ENCODE data around the gene PPP2R3C. TPM values are rescaled to one million over a fixed set of nuclear protein-coding genes. Genes with fewer than 3 reads are reported as not detected.

PPP2R3C gene
- total RNA-seq, 1 experiment from 2014 or later = 15.2 TPM

GRCh38 chr14:35134329-35135123 is 12.7 kb upstream of the PPP2R3C start:
- intact Hi-C loops (cut with micrococcal nuclease) = no loop called here
- Histone ChIP-seq H3K79me2 (ENCODE audit: low read length) (peaks cover 6% of the 10 kb centered on the region), H3K27me3 (ENCODE audit: low read length) (no peaks in the 10 kb centered on the region), H4K20me1 (ENCODE audit: low read length) (no peaks in the 10 kb centered on the region), H3K27ac (ENCODE audit: low read length) (no peak overlapping the region), H3K9me2 (replicated peaks; ENCODE audit: low read length) (no peaks in the 10 kb centered on the region), H3K9me3 (ENCODE audit: low read length) (no peaks in the 10 kb centered on the region), H3K36me3 (ENCODE audit: low read depth, low read length) (peaks cover 8% of the 10 kb centered on the region), H3K4me2 (ENCODE audit: low read length) (no peak overlapping the region), H3K9ac (ENCODE audit: low read length) (no peak overlapping the region), H3K4me1 (ENCODE audit: insufficient read depth, low read length) (no peaks in the 10 kb centered on the region), H2AFZ (ENCODE audit: low read length) (no peak overlapping the region), H3K4me3 (ENCODE audit: low read length) (no peak overlapping the region), H3F3A (ENCODE audit: low read length, unreplicated experiment) (no peaks in the 10 kb centered on the region)
- TF ChIP-seq CTCF (conservative IDR thresholded peaks at IDR 0.05; ENCODE audit: low read depth, low read length) = no peak
- TF ChIP-seq EZH2 (IDR thresholded peaks at IDR 0.05; ENCODE audit: low read length, unreplicated experiment) = no peak
- no TSS peak for BruUV-seq (replicated peaks)
- POLR2A ChIA-PET (ENCODE audit: unreplicated experiment) = interaction anchor here (0.5 kb wide), 1 partner anchor 160 kb away, joined by 3 read pairs; no protein-coding TSS in a partner anchor
- no peak for DNase-seq
- ATAC-seq = no peak; the same call in 1 of the 2 replicates
- CTCF ChIA-PET = no interaction called here

GRCh38 chr14:35133542-35134328 is 11.9 kb upstream of the PPP2R3C start:
- peaks cover 11% of the 10 kb centered on the region for H3K79me2 ChIP-seq (ENCODE audit: low read length)
- no TSS peak for BruUV-seq (replicated peaks)
- H3K9me3 ChIP-seq (ENCODE audit: low read length) = no peaks in the 10 kb centered on the region
- H3K4me1 ChIP-seq (ENCODE audit: insufficient read depth, low read length) = no peaks in the 10 kb centered on the region
- no peaks in the 10 kb centered on the region for H3K27me3 ChIP-seq (ENCODE audit: low read length)
- intact Hi-C loops (cut with micrococcal nuclease) = no loop called here
- H3K9me2 ChIP-seq (replicated peaks; ENCODE audit: low read length) = no peaks in the 10 kb centered on the region
- no peak overlapping the region for H3K4me3 ChIP-seq (ENCODE audit: low read length)
- ATAC-seq = no peak; the same call in 1 of the 2 replicates
- H4K20me1 ChIP-seq (ENCODE audit: low read length) = no peaks in the 10 kb centered on the region
- no peak overlapping the region for H3K9ac ChIP-seq (ENCODE audit: low read length)
- H3F3A ChIP-seq (ENCODE audit: low read length, unreplicated experiment) = no peaks in the 10 kb centered on the region
- ChIA-PET CTCF (no interaction called here), POLR2A (ENCODE audit: unreplicated experiment) (interaction anchor here (0.5 to 0.8 kb wide), 2 partner anchors 88 to 161 kb away, joined by 3 read pairs; partner anchors contain the start of gene FAM177A1)
- H2AFZ ChIP-seq (ENCODE audit: low read length) = no peak overlapping the region
- no peak overlapping the region for H3K4me2 ChIP-seq (ENCODE audit: low read length)
- TF ChIP-seq EZH2 (IDR thresholded peaks at IDR 0.05; ENCODE audit: low read length, unreplicated experiment) (no peak), CTCF (conservative IDR thresholded peaks at IDR 0.05; ENCODE audit: low read depth, low read length) (0 out of 2 replicates have a peak, but pooled peaks have one; percentile 18)
- no peak overlapping the region for H3K27ac ChIP-seq (ENCODE audit: low read length)
- DNase-seq = no peak
- peaks cover 8% of the 10 kb centered on the region for H3K36me3 ChIP-seq (ENCODE audit: low read depth, low read length)

- H3K36me3 ChIP-seq (ENCODE audit: low read depth, low read length) = no peaks in the 10 kb centered on the region
- no TSS peak for BruUV-seq (replicated peaks)
- peaks cover 48% of the 10 kb centered on the region for H3K79me2 ChIP-seq (ENCODE audit: low read length)
- intact Hi-C loops (cut with micrococcal nuclease) = no loop called here
- peak overlapping the region; percentile 1; the same call in 1 of the 2 replicates for H3K9ac ChIP-seq (ENCODE audit: low read length)
- H3K4me1 ChIP-seq (ENCODE audit: insufficient read depth, low read length) = peaks cover 13% of the 10 kb centered on the region
- H3K4me2 ChIP-seq (ENCODE audit: low read length) = peak overlapping the region; percentile 88
- DNase-seq (no peak), ATAC-seq (no peak)
- H2AFZ ChIP-seq (ENCODE audit: low read length) = no peak overlapping the region
- POLR2A ChIA-PET (ENCODE audit: unreplicated experiment) = interaction anchor here (0.6 kb wide), 1 partner anchor 280 kb away, joined by 7 read pairs; no protein-coding TSS in a partner anchor
- no peaks in the 10 kb centered on the region for H4K20me1 ChIP-seq (ENCODE audit: low read length)
- no peak overlapping the region for H3K27ac ChIP-seq (ENCODE audit: low read length)
- H3K9me3 ChIP-seq (ENCODE audit: low read length) = no peaks in the 10 kb centered on the region
- TF ChIP-seq EZH2phosphoT487 (IDR thresholded peaks at IDR 0.05; ENCODE audit: borderline replicate concordance, low read length) = no peak
- TF ChIP-seq CTCF (conservative IDR thresholded peaks at IDR 0.05; ENCODE audit: low read depth, low read length) = no peak
- no peak for TF ChIP-seq EZH2 (IDR thresholded peaks at IDR 0.05; ENCODE audit: low read length, unreplicated experiment)
- H3K4me3 ChIP-seq (ENCODE audit: low read length) = peak overlapping the region; percentile 83
- no peaks in the 10 kb centered on the region for H3K9me2 ChIP-seq (replicated peaks; ENCODE audit: low read length)
- CTCF ChIA-PET = no interaction called here
- H3F3A ChIP-seq (ENCODE audit: low read length, unreplicated experiment) = no peaks in the 10 kb centered on the region
- no peaks in the 10 kb centered on the region for H3K27me3 ChIP-seq (ENCODE audit: low read length)
Observed at GRCh38 chr14:35124127-35124526, 2.3 kb upstream of the PPP2R3C start.
